D721Med (cell line): Measurements from ENCODE around the gene TRNP1.

Experiments used
- DNase-seq: peaks from one replicate; pipeline ENCODE4 v3.0.0; 2011; ENCODE audit warnings: low spot score; ENCODE audit not compliant: insufficient read length
- FAIRE-seq: peaks from 2 replicates; lab custom pipeline; 2011; peaks lifted over from hg19 to GRCh38; lab: Jason Lieb, UNC
- CTCF ChIP-seq: IDR thresholded peaks from 2 replicates; pipeline ENCODE4 v1.5.1; 2012; ENCODE audit warnings: mild to moderate bottlenecking, control low read depth; ENCODE audit not compliant: insufficient read depth; ENCODE audit errors: missing control alignments

Gene TRNP1

GRCh38 chr1:26959722-26960624, 33.5 kb upstream of the TRNP1 start, which contains the start of gene KDF1:
Gene KDF1 (minus strand): TSS chr1:26960468. CDS start chr1:26952380, 8,088 bp downstream.
- no peak for TF ChIP-seq CTCF
- DNase-seq: no peak
- no peak for FAIRE-seq

GRCh38 chr1:26960625-26960966, 32.9 kb upstream of the TRNP1 start:
- TF ChIP-seq CTCF: no peak
- DNase-seq (no peak), FAIRE-seq (no peak)

- no peak for FAIRE-seq
- DNase-seq: no peak
- no peak for TF ChIP-seq CTCF
Observed at GRCh38 chr1:26961826-26962225, 31.7 kb upstream of the TRNP1 start.

- DNase-seq (no peak), FAIRE-seq (no peak)
- TF ChIP-seq CTCF: no peak
Observed at GRCh38 chr1:26965213-26965612, 28.3 kb upstream of the TRNP1 start.

GRCh38 chr1:26965628-26966027, 27.9 kb upstream of the TRNP1 start:
- FAIRE-seq: no peak
- TF ChIP-seq CTCF: no peak
- DNase-seq: no peak

- DNase-seq: no peak
- no peak for TF ChIP-seq CTCF
- no peak for FAIRE-seq
Observed at GRCh38 chr1:26970810-26971209, 22.7 kb upstream of the TRNP1 start.

- TF ChIP-seq CTCF: no peak
- FAIRE-seq (no peak), DNase-seq (no peak)
Observed at GRCh38 chr1:26971590-26971989, 21.9 kb upstream of the TRNP1 start.
